Urinary bladder (tissue), 4 donors: ENCODE results near the gene CGN. TPM values are rescaled to one million over a fixed set of nuclear protein-coding genes. Genes with fewer than 3 reads are reported as not detected.

Source experiments
- DNase-seq: peaks from one replicate; pipeline ENCODE4 v3.0.0-alpha.2; 2015; ENCODE audit errors: extremely low spot score
- H3K27ac ChIP-seq: one replicate; pipeline ENCODE4 v1.5.1; 2013; ENCODE audit warnings: low read depth, mild to moderate bottlenecking, moderate library complexity
- H3K36me3 ChIP-seq: one replicate; pipeline ENCODE4 v1.6.1; 2013; ENCODE audit warnings: mild to moderate bottlenecking, moderate library complexity; ENCODE audit not compliant: insufficient read depth
- H3K4me1 ChIP-seq: one replicate; pipeline ENCODE4 v1.6.1; 2013; ENCODE audit warnings: mild to moderate bottlenecking, moderate library complexity; ENCODE audit not compliant: insufficient read depth
- H3K4me3 ChIP-seq: one replicate; pipeline ENCODE4 v1.5.1; 2013; ENCODE audit warnings: low read depth, low read length
- WGBS: extraction: QIAGEN DNeasy Blood & Tissue Kit; methylation state at CpG from one replicate; pipeline ENCODE4 v1.1.7; 2013; 5-methylcytosine and 5-hydroxymethylcytosine counted together
- polyA plus RNA-seq: library from polyadenylated mRNA; stranded (reverse); fragments of 200-250 nt; gene quantifications from one replicate; pipeline ENCODE4 v1.2.3, GENCODE V29; 2013
- total RNA-seq: library from RNA; depleted of rRNA; stranded (reverse); fragments of >200 nt; gene quantifications from one replicate; pipeline ENCODE4 v1.2.3, GENCODE V29; 2014
- donor health status: healthy with polysubstance abuse.
- donor health status: healthy.

Gene CGN
- total RNA-seq (5.9 TPM), polyA plus RNA-seq (5.5 TPM)

- peak; percentile 72 for DNase-seq
- H3K4me3 ChIP-seq, result peak within 1 kb of the TSS; percentile 62
- H3K4me1 ChIP-seq, result no peaks in the 10 kb centered on the region
- WGBS, result under 1% methylated on average over 68 of the region's 68 CpGs
- peak within 1 kb of the TSS; percentile 11 for H3K27ac ChIP-seq
- H3K36me3 ChIP-seq, result no peaks in the 10 kb centered on the region
These were observed at the start of gene CGN for GRCh38 chr1:151510957-151511635. CGN (plus strand) TSS chr1:151511387; CDS start chr1:151518520, 7,133 bp downstream.

- no peaks in the 10 kb centered on the region for H3K36me3 ChIP-seq
- WGBS, result 70% methylated on average over 5 of the region's 5 CpGs
- DNase-seq, result no peak
- H3K4me3 ChIP-seq, result no peak overlapping the region
- no peaks in the 10 kb centered on the region for H3K4me1 ChIP-seq
- H3K27ac ChIP-seq, result no peak overlapping the region
These were observed 49.5 kb upstream of the CGN start for GRCh38 chr1:151461694-151462093.

GRCh38 chr1:151465026-151465425 lies 46.2 kb upstream of the CGN start:
- Histone ChIP-seq H3K27ac (no peak overlapping the region), H3K4me3 (no peak overlapping the region), H3K4me1 (no peaks in the 10 kb centered on the region), H3K36me3 (no peaks in the 10 kb centered on the region)
- WGBS, result 48% methylated on average over 1 of the region's 1 CpG
- no peak for DNase-seq

- Histone ChIP-seq H3K4me1 (no peaks in the 10 kb centered on the region), H3K36me3 (no peaks in the 10 kb centered on the region), H3K4me3 (peak overlapping the region; percentile 85), H3K27ac (peak overlapping the region; percentile 74)
- WGBS, result 3% methylated on average over 36 of the region's 36 CpGs
- DNase-seq, result no peak
These were observed 38.1 kb upstream of the CGN start for GRCh38 chr1:151472856-151473731.

DNA sequence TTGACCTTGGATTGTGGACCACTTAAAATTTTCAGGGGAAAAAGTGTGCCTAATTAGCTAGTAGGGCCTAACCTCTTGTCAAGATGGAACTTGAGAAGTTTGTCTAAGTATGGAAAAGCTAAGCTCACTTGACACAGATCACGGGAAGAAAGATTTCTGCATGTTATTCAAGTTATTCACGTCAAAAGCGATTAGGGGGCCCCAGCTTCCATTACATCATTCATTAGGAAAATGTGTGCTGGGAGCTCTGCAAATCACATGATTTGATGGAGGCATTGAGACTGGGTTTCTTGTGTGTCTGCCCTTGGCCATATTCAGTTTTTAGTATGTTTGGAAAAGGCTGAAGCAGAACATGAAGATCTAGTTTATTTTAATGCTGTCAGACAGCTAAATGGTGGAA lies 36.4 kb upstream of the CGN start:
- Histone ChIP-seq H3K36me3 (no peaks in the 10 kb centered on the region), H3K4me3 (no peak overlapping the region), H3K27ac (no peak overlapping the region), H3K4me1 (no peaks in the 10 kb centered on the region)
- WGBS, result 86% methylated on average over 3 of the region's 3 CpGs
- no peak for DNase-seq

- no peaks in the 10 kb centered on the region for H3K4me1 ChIP-seq
- no peaks in the 10 kb centered on the region for H3K36me3 ChIP-seq
- H3K27ac ChIP-seq, result no peak overlapping the region
- no peak for DNase-seq
- no peak overlapping the region for H3K4me3 ChIP-seq
- 79% methylated on average over 1 of the region's 1 CpG for WGBS
These were observed 36.0 kb upstream of the CGN start for GRCh38 chr1:151475175-151475574.

DNA sequence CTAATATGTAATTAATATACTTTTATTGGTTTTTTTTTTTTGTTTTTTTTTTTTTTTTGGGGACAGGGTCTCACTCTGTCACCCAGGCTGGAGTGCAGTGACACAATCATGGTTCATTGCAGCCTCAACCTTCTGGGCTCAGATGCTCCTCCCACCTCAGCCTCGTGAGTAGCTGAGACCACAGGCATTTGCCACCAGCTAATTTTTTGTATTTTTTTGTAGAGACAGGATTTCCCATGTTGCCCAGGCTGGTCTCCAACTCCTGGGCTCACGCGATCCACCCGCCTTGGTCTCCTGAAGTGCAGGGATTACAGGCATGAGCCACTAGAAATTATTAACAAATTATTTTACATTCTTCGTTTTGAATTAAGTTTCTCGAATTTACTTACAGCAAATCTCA lies 35.1 kb upstream of the CGN start:
- WGBS, result 87% methylated on average over 6 of the region's 6 CpGs
- no peak for DNase-seq
- no peaks in the 10 kb centered on the region for H3K4me1 ChIP-seq
- no peaks in the 10 kb centered on the region for H3K36me3 ChIP-seq
- H3K4me3 ChIP-seq, result no peak overlapping the region
- H3K27ac ChIP-seq, result no peak overlapping the region

- Histone ChIP-seq H3K4me3 (no peak overlapping the region), H3K27ac (no peak overlapping the region), H3K4me1 (no peaks in the 10 kb centered on the region), H3K36me3 (no peaks in the 10 kb centered on the region)
- DNase-seq, result no peak
- WGBS, result 68% methylated on average over 3 of the region's 3 CpGs
These were observed 34.1 kb upstream of the CGN start for GRCh38 chr1:151477066-151477465.

- no peak for DNase-seq
- WGBS, result 92% methylated on average over 1 of the region's 1 CpG
- Histone ChIP-seq H3K4me3 (no peak overlapping the region), H3K27ac (no peak overlapping the region), H3K4me1 (no peaks in the 10 kb centered on the region), H3K36me3 (no peaks in the 10 kb centered on the region)
These were observed 32.9 kb upstream of the CGN start for GRCh38 chr1:151478140-151478812.

DNA sequence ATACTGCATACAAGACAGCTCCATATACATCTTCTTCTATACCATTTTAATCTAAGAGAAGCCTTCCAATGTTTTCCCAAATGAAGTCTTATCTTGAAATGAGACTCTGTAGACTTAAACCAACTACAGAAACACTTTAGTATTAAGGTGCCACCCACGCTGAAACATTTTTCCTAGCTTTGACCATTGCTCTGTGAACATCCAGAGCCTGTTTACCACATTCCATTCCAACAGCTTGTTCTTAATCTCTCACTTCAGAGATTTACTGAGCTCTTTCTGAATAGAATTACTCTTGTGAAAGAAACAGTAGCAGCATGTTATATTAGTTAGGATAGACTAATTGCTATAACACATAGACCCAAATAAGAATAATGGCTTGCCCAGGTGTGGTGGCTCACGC lies 32.3 kb upstream of the CGN start:
- Histone ChIP-seq H3K36me3 (no peaks in the 10 kb centered on the region), H3K4me1 (no peaks in the 10 kb centered on the region), H3K4me3 (no peak overlapping the region), H3K27ac (no peak overlapping the region)
- DNase-seq, result no peak
- WGBS, result 78% methylated on average over 2 of the region's 2 CpGs

DNA sequence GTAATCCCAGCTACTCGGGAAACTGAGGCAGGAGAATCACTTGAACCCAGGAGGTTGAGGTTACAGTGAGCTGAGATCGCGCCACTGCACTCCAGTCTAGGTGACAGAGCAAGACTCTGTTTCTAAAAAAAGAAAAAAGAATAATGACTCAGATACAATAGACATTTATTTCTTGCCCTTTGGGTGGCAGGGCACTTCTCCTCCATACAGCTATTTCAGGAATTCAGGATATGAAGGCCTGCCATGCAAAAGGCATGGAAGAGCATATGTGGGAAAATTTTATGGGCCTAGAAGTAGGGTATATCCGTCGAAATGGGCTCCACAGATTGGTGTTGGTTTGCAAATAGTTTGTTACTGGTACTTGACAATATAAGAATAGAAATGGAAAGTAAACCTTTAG lies 31.7 kb upstream of the CGN start:
- 80% methylated on average over 5 of the region's 5 CpGs for WGBS
- no peaks in the 10 kb centered on the region for H3K36me3 ChIP-seq
- no peaks in the 10 kb centered on the region for H3K4me1 ChIP-seq
- no peak overlapping the region for H3K27ac ChIP-seq
- no peak for DNase-seq
- H3K4me3 ChIP-seq, result no peak overlapping the region

GRCh38 chr1:151482017-151482416 lies 29.2 kb upstream of the CGN start:
- no peak for DNase-seq
- WGBS, result 98% methylated on average over 1 of the region's 1 CpG
- no peak overlapping the region for H3K27ac ChIP-seq
- H3K36me3 ChIP-seq, result no peaks in the 10 kb centered on the region
- H3K4me1 ChIP-seq, result no peaks in the 10 kb centered on the region
- H3K4me3 ChIP-seq, result no peak overlapping the region

- Histone ChIP-seq H3K4me1 (no peaks in the 10 kb centered on the region), H3K36me3 (no peaks in the 10 kb centered on the region), H3K4me3 (no peak overlapping the region), H3K27ac (no peak overlapping the region)
- no peak for DNase-seq
- 55% methylated on average over 5 of the region's 5 CpGs for WGBS
These were observed 25.4 kb upstream of the CGN start for GRCh38 chr1:151485685-151486255.
